HCT116 (cell line): ENCODE results near the gene RAD54L2.

Experiments used
- CTCF ChIP-seq, 3 experiments: fragments of 200-600 bp in 1 of 3; sonication (generic) in 1 of 3; IDR thresholded peaks in 2 of 3; conservative IDR thresholded peaks in 1 of 3; 2 replicates each; pipeline ENCODE4 v1.5.1; 2012 to 2017; ENCODE audit warnings: low read depth in 2 of 3, low read length in 2 of 3, antibody characterized with exemption in 1 of 3, borderline replicate concordance in 1 of 3, control low read depth in 1 of 3, mild to moderate bottlenecking in 1 of 3, mixed read lengths in 1 of 3, mixed run types in 1 of 3, moderate library complexity in 1 of 3; ENCODE audit not compliant: insufficient read depth in 1 of 3
- EZH2 ChIP-seq: fragments of 200-600 bp; sonication (generic); IDR thresholded peaks from 2 replicates; pipeline ENCODE4 v1.6.1; 2017; ENCODE audit warnings: antibody characterized with exemption, mixed run types
- EZH2phosphoT487 ChIP-seq: fragments of 200-600 bp; IDR thresholded peaks from 2 replicates; pipeline ENCODE4 v1.6.1; 2018; ENCODE audit warnings: antibody characterized with exemption, borderline replicate concordance
- POLR2A ChIP-seq: IDR thresholded peaks from 2 replicates; pipeline ENCODE4 v1.7.0; 2011; ENCODE audit warnings: borderline replicate concordance; ENCODE audit not compliant: insufficient read depth, insufficient read length; ENCODE audit errors: extremely low read depth
- POLR2AphosphoS5 ChIP-seq: IDR thresholded peaks from 2 replicates; pipeline ENCODE4 v1.6.1; 2011; ENCODE audit warnings: mild to moderate bottlenecking, low read depth, low read length, moderate library complexity
- SIN3A ChIP-seq: IDR thresholded peaks from 2 replicates; pipeline ENCODE4 v1.6.1; 2012; ENCODE audit warnings: low read depth
- SP1 ChIP-seq: IDR thresholded peaks from 2 replicates; pipeline ENCODE4 v1.6.1; 2012; ENCODE audit warnings: low read depth
- YY1 ChIP-seq: IDR thresholded peaks from 2 replicates; pipeline ENCODE4 v1.6.1; 2011; ENCODE audit warnings: low read length, low read depth, moderate library complexity, mild to moderate bottlenecking; ENCODE audit not compliant: insufficient replicate concordance; ENCODE audit errors: extremely low read depth

- no peak for TF ChIP-seq CTCF (IDR thresholded peaks at IDR 0.05 in 2 of 3, conservative IDR thresholded peaks at IDR 0.05 in 1 of 3; ENCODE audit: borderline replicate concordance in 1 of 3, insufficient read depth in 1 of 3, low read depth in 2 of 3, low read length in 2 of 3)
- TF ChIP-seq POLR2A, result no peak
- TF ChIP-seq SP1, result no peak
- no peak for TF ChIP-seq EZH2
- TF ChIP-seq POLR2AphosphoS5, result no peak
- no peak for TF ChIP-seq EZH2phosphoT487
- no peak for TF ChIP-seq SIN3A
- no peak for TF ChIP-seq YY1
Observed at GRCh38 chr3:51510996-51511395, 27.5 kb upstream of the RAD54L2 start.
